ENCODE data around the gene NMRK1.

The NMRK1 gene

GRCh38 chr9:75087824-75088645 is at the start of gene NMRK1, which contains the start of gene OSTF1 (continued):
- no peak for TF ChIP-seq OVOL3 (tag by site-specific recombination; IDR thresholded peaks at IDR 0.05)
- TF ChIP-seq SP2 (tag by site-specific recombination; IDR thresholded peaks at IDR 0.05): peak; percentile 64
- TF ChIP-seq ZSCAN23 (tag by site-specific recombination; IDR thresholded peaks at IDR 0.05): no peak
- no peak for TF ChIP-seq ZFP41 (tag by site-specific recombination; IDR thresholded peaks at IDR 0.05; ENCODE audit: borderline replicate concordance)
- no peak for TF ChIP-seq ZBTB1 (tag by site-specific recombination; IDR thresholded peaks at IDR 0.05)
- TF ChIP-seq TRIM28 (IDR thresholded peaks at IDR 0.05; ENCODE audit: borderline replicate concordance, low read length): no peak
- TF ChIP-seq ZSCAN18 (tag by site-specific recombination; IDR thresholded peaks at IDR 0.05): no peak
- TF ChIP-seq ZNF548 (tag by site-specific recombination; IDR thresholded peaks at IDR 0.05): no peak
- no peak for TF ChIP-seq ZNF529 (tag by site-specific recombination; IDR thresholded peaks at IDR 0.05; ENCODE audit: insufficient replicate concordance)
- no peak for TF ChIP-seq HOXA7 (CRISPR knock-in tag; IDR thresholded peaks at IDR 0.05; ENCODE audit: borderline replicate concordance)
- TF ChIP-seq ZNF488 (tag by site-specific recombination; IDR thresholded peaks at IDR 0.05): no peak
- no peak for TF ChIP-seq ZNF274 (IDR thresholded peaks at IDR 0.05; ENCODE audit: low read length)
- TF ChIP-seq ZNF274 (tag by site-specific recombination; IDR thresholded peaks at IDR 0.05; ENCODE audit: borderline replicate concordance): no peak
- TF ChIP-seq ZNF768 (tag by site-specific recombination; IDR thresholded peaks at IDR 0.05): no peak
- TF ChIP-seq BCL11B (tag by site-specific recombination; IDR thresholded peaks at IDR 0.05; ENCODE audit: low read depth): no peak
- no peak for TF ChIP-seq PRDM4 (tag by site-specific recombination; IDR thresholded peaks at IDR 0.05)
- no peak for TF ChIP-seq PRDM2 (tag by site-specific recombination; IDR thresholded peaks at IDR 0.05; ENCODE audit: borderline replicate concordance)
- TF ChIP-seq ZNF121 (tag by site-specific recombination; IDR thresholded peaks at IDR 0.05): peak; percentile 58; the same call in 1 of the 2 replicates
- no peak for TF ChIP-seq YY1 (tag by site-specific recombination; IDR thresholded peaks at IDR 0.05)
- no peak for TF ChIP-seq BCL6B (tag by site-specific recombination; IDR thresholded peaks at IDR 0.05)
- TF ChIP-seq ZNF518A (tag by site-specific recombination; conservative IDR thresholded peaks at IDR 0.05; ENCODE audit: low read depth): no peak
- no peak for TF ChIP-seq ZNF510 (tag by site-specific recombination; IDR thresholded peaks at IDR 0.05; ENCODE audit: insufficient replicate concordance)

All from HEK293 (cell line).